Fibroblast of upper back skin (primary cell): Measurements from ENCODE around the gene MYOZ1.
"Not testable (repeated sequence)": the region's sequence is repeated elsewhere in the genome, so short reads cannot be mapped to it uniquely, and the experiment has no call there.

Experiments used
- DNase-seq: peaks from one replicate; pipeline ENCODE4 v3.0.0-alpha.2; 2013

MYOZ1 gene

DNA sequence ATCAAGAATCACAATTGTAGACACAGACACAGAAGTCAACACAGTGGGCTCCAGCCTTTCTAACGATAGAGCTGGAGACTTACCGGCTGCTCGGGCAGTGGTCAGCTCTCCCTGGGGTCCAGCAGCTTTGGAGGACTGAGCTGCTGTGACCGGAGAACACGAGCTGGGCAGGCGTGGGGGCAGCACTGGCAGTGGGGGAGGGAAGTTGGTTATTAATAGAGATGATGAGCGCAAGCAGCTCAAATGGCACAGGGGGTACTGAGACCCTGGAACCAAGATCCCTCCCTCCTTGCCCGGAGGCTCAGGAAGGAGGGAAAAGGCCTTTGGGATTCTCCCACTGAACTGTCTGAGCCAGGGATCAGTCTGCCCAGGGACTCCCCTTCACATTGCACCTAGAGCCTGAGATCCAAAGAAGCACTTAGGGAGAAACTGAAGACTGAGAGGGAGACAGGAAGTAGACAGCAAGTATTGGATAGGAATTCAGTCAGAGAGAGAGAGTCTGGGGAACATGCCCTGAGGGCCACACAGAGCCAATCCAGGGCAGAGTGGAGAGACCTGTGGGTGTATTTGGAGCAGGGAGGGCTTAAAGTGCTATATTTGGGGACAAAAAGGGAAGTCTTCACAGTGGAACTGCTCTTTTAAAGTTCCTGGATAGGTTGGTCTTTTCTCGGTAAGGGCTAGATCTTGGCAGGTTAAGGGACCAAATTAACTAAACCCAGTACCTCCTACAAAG lies at the start of gene MYOZ1:
TSS of gene MYOZ1 (minus strand) at position 147 of the 733 bp plus-strand sequence. CDS start 1,457 bp downstream, outside the sequence.
- DNase-seq = no peak

DNA sequence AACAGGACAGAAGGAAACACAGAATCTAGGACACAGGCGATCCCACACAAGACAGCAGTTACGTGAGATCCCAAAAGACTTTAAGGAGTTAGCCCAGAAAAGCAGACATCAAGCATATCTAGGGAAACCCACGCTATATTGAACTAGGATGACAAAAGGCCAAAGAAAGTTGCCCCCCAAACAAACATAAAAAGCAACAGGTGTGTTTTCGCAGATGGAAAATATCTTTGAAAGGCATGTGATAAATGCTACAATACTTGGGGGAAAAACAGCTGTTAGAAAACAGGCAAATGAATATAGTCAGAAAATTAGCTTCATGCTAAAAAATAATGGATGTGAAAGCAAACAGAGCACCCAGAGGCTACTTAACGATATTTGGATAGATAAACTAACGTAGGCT lies 49.5 kb upstream of the MYOZ1 start:
- DNase-seq = not testable (repeated sequence)

DNA sequence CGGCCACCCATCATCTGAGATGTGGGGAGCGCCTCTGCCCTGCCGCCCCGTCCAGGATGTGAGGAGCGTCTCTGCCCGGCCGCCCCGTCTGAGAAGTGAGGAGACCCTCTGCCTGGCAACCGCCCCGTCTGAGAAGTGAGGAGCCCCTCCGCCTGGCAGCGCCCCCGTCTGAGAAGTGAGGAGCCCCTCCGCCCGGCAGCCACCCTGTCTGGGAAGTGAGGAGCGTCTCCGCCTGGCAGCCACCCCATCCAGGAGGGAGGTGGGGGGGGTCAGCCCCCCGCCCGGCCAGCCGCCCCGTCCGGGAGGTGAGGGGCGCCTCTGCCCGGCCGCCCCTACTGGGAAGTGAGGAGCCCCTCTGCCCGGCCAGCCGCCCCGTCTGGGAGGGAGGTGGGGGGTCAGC lies 48.3 kb upstream of the MYOZ1 start:
- not testable (repeated sequence) for DNase-seq

GRCh38 chr10:73687641-73688040 lies 46.4 kb upstream of the MYOZ1 start:
- DNase-seq = not testable (repeated sequence)

DNA sequence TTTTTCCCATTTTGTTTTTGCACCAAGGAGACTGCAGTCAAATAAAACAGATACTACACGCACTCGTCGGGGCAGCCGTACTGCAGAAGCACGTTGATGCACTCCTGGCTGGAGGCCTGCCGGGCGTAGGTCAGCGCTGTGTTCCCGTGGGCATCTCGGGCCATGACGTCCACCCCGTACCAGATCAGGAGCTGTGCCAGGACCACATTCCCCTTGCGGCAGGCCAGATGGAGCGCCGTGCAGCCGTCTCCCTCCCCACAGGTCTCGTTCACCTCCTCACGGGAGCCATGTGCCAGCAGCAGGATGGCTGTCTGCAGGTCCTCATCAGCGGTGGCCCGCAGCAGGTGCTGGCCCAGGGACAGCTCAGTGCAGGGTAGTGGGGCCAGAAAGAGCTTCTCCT lies 33.3 kb upstream of the MYOZ1 start:
- not testable (repeated sequence) for DNase-seq

- DNase-seq = not testable (repeated sequence)
Measured at GRCh38 chr10:73668378-73668777, 27.1 kb upstream of the MYOZ1 start.

GRCh38 chr10:73666153-73666809 lies 25.0 kb upstream of the MYOZ1 start:
- DNase-seq = not testable (repeated sequence)

DNA sequence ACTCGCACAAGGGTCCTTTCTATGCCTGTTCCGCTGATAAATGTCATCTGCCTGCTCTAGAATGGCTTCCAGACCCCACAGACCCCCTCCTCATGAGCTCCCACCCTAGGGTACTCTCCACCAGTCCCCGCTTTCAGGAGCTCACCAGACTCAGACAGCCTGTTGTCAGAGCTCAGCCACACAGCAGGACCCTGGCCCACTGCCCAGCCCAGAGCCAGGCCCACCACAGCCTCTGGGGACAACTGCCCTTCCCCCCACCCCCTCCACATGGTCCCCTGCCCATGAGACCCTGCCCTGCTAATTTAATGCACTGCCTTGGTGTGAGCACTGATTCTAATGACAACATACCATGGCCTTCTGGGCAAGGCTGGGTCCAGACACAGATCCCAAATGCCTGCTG lies 24.3 kb upstream of the MYOZ1 start:
- DNase-seq = not testable (repeated sequence)

GRCh38 chr10:73664156-73665040 lies 23.1 kb upstream of the MYOZ1 start:
- DNase-seq = not testable (repeated sequence)

- DNase-seq = not testable (repeated sequence)
Measured at GRCh38 chr10:73663621-73664020, 22.3 kb upstream of the MYOZ1 start.

DNA sequence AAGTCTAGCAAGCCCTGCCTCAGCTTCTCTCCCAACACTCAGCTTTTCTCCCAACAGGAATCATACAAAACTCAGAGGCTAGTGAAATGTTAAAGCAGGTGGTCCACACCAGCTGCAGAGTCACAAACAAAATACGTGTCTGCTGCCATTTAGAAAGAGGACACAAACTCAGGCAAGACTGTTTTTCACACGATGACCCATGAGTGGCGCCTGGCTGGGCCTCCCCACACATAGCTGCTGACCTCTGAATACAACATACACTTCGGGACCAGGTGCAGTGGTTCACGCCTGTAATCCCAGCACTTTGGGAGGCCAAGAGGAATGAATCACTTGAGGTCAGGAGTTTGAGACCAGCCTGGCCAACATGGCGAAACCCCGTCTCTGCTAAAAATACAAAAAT lies 21.4 kb upstream of the MYOZ1 start:
- DNase-seq = not testable (repeated sequence)

DNA sequence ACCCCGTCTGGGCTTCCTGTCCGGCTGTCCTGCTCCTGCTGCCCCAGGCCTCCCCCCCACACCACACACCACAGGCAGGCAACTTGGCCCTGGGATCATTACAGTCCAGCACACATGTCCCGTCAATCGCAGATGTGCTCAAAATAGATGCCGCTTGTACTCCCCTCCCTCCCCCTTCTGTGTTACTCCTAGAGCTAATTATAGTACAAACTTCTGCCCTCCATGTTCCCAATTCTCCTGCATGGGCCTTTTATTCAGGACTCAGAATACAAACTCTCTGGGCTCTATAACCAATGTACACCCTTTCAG lies 14.7 kb upstream of the MYOZ1 start, which contains the start of gene SYNPO2L:
TSS of gene SYNPO2L (minus strand) at position 40 of the 309 bp plus-strand sequence. CDS start 107 bp downstream, outside the sequence.
- no peak for DNase-seq

DNA sequence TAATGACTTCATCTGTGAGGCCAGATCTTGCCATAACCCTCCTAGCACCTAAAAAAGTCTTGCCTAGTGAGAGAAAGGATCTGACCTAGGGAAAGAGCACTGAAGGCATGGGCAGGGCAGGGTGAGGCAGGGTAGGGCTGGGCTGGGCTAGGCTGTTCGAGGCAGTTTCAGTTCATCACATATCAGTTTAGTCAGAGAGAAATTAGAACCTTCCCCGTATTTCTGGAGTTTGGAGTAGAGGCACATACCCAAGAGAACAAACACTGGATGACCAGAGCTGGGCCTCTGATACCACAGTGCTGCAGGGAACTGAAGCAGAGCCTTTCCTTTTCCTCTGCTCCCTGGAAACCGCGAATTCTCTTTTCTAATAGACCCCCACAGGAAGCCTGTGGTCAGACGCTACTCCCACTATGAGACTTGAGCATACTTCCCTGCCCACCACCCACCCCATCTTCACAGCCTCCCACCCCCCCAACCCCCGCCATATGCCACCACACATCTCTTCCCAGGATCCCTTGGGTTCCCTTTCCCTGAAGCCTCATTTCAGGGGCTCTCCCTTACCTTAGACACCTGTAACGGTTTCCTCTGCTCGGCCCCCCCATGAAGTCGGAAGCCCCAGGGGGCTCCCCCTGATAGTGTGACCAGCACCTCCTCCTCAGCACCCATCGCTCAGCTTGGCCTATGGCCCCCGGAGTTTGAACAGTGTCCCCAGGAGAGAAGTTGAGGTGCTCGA lies 14.1 kb upstream of the MYOZ1 start:
- no peak for DNase-seq

GRCh38 chr10:73653701-73654100 lies 12.4 kb upstream of the MYOZ1 start:
- peak; percentile 50 for DNase-seq

- no peak for DNase-seq
Measured at GRCh38 chr10:73653195-73653594, 11.9 kb upstream of the MYOZ1 start.

DNA sequence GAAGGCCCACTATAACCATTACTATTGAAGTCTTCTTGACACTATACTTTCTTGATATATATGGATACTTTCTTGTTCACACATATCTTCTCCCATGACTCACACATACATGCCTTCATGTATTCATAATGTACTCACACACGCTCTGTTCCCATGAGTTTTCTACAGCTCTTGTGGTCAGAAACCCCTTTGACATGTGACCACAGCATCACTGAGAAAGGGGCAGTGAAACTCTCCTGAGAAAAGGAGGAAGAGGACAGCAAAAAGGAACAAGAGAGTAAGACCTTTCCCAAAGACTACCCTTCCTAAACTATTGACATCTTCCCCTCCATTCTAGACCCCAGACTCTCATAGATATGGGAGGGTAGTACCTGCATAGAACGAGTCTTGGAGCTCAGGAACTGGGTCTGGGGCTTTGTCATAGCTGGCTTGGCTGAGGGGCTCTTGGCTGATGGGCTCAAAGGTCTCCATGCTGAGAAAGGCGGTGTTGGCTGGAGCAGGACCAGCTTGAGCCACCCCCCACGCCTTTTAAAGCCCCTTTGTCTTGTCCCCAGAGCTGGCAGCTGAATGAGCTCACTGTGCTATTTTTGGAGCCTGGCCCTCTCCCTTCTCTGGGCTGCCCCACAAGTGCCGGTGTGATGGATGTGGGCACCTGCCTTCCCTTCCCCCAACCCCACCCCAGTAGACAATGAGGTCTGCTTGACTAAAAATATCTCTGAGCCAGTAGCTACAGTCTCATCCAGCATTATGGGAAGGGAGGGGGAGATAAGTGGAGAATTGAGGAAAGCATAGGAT lies 9.5 kb upstream of the MYOZ1 start:
- peak; percentile 93 for DNase-seq

- peak; percentile 70 for DNase-seq
Measured at GRCh38 chr10:73649876-73650536, 8.7 kb upstream of the MYOZ1 start.

GRCh38 chr10:73648975-73649829 lies 7.9 kb upstream of the MYOZ1 start:
- peak; percentile 47 for DNase-seq

DNA sequence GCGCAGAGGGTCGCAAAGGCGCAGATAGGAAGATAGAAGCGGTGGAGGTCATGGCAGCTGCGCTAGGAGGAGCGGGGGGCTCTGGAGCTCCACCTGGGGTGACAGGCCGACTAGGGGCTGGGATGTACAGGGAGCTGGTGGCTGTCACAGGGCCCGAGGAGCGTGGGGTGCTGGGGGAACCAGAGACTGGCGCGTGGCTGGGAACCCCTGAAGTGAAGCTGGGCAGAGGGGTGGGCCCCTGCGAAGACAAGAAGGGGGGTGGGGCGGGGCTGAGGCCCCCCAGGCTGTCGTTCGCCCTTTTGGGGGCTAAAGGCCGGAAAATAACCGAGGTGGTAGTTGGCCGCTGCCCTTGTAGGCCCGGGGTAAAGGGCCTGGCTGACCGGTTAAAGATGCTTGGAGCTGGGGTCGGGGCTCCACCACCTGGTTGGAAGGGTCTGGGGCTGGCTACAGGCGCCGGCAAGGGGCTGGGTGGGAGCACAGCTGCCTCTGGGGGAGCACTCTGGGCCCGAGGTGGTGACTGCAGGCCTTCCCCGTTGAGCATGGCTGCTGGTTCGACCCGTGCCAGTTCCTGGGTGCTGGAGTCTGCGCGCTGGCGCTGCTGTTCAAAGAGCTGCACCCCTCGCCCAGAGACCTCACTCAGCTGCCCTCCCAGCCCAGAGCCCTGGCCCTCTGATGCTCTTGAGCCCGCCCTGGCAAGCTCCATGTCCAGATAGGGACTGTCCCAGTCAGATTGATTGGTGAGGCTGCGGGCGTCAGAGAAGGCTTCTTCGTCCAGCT lies 6.8 kb upstream of the MYOZ1 start:
- DNase-seq = no peak
